DMS79 (cell line): ENCODE results near the gene ZNF532.
"Not testable (repeated sequence)": the region's sequence is repeated elsewhere in the genome, so short reads cannot be mapped to it uniquely, and the experiment has no call there.

Experiments used
- DNase-seq: peaks from one replicate; lab custom pipeline; 2025; lab: John Stamatoyannopoulos, UW

ZNF532 gene

DNA sequence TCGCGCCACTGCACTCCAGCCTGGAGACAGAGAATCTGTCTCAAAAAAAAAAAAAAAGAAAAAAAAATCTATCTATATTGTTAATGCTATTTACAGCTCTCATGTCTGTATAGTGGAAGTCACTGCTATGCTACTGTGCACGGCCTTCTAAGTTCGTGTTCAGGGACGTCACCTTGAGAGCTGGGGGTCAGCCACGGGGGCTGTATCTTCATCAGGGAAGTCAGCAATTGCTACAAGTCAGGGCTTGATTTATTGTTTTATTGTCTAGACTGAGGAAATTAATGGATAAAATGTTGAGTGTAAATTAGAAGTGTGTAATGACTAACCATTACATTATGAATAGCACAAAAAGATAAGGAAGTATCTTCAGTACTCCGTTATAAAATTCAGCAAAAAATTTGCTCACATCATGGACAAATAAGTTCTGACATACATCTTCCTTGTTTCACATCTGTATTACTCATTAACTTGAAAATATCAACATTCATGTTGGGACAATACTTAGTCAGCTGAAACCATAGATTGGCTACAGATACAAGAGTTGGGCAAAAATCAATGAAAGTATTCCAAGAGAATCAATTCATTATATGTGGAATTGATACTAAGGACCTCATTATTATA is 138.4 kb downstream of the ZNF532 start:
- no peak for DNase-seq

DNA sequence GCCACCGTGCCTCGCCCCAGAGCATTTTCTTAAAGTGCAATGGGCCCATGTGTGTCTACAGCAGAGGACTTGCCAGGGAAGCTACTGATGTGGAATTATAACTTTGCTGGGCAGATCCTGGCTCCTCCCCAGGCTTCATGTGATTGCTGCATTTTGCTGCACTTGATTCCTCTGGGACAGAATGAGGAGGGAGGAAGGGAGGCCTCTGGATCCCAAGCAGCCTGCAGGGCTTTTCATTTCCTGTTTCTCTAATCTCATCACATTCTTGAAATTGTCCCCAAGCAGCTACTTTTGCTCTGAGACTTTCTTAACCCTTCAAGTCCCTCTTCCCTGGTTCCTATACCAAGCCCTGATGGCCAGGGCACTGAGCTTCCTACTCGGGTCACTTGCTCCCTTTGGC is 140.6 kb downstream of the ZNF532 start:
- DNase-seq: no peak

DNA sequence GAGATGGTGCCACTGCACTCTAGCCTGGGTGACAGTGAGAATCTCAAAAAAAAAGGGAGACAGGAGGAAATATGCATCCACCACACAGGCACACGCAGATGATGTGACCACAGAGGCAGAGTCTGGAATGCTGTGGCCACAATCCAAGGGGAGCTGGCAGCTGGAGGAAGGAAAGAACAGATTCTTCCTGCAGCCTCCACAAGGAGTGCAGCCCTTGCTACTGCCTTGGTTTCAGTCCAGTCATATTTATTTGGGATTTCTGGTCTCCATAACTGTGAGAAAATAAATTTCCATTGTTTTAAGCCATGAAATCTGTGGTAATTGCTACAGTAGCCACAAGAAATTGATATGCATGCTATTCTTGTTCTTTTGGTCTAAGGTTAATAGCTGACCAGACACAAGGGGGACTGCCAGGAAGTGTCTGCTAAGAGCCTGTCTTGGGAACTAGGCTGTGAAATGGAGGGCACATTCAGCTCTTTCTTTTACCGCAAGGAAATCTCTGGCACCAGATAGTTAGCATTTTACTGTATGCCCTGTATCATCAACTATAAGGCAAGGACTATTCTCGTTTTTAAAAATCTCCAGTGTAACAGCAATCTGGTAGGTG is 141.9 kb downstream of the ZNF532 start:
- no peak for DNase-seq

DNA sequence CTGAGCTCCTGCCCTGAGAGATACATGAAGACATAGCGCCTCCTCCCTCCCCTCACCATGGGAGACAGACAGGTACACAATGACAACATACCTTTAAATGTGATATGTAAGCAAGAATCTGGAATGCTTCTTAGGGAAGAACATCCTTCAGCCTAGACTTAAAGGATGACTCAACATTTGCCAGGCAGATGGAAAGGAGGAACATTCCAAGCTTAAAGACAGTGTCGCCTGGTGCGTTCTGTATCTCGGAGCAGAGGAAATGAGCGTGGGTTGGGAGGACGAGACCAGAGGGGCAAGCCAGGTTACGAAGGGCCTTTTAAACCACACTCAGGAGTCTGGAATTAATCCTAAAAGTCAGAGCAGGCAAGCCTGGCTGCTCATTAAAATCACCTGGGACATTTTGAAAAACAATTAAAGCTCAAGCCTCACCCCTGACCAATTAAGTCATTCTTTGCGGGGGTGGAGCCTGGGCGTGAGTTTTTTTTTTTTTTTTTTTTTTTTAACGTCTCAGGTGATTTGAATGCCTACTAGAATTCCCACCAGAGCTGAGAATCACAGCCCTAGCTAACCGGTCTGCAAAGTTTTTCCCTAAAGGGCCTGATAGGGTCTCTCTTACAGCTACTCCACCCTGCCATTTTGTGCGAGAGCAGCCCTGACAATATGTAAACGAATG is 143.8 kb downstream of the ZNF532 start:
- DNase-seq: no peak

DNA sequence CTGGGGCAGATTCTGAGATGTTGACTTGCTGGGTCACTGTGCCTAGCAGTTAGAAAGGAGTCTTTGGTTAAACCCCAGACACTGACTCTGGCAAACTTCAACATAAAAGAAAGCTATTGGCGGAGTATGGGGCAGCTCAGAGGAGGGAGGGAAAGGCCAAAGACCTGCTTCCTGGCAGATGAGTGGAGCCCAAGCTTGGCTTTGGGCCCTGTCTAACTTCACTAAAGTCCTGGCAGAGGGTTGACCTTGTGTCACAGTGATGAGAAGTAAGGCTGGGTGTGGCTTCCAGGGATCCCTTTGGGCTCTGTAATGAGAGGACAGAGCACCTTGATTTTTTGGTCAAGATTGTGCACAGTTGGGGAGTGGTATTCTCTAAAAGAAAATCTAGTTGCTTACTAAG is 145.2 kb downstream of the ZNF532 start:
- DNase-seq: no peak

DNA sequence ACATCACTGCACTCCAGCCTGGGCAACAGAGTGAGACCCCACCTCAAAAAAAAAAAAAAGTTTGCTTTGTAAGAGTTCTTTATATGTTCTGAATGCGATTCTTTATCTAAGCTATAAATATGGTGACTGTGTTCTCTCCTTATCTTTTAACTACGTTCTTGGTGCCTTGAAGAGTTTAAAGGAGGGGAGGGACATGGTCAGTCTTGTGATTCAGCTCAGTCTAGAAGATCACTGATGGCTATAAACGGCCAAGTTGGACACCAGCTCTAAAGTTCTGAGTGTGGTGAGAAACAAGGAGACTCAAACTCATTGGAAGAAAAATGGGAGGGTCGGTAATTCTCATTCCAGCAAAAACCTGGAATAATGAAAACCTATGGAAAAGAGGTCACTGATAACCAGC is 146.6 kb downstream of the ZNF532 start:
- DNase-seq: no peak

DNA sequence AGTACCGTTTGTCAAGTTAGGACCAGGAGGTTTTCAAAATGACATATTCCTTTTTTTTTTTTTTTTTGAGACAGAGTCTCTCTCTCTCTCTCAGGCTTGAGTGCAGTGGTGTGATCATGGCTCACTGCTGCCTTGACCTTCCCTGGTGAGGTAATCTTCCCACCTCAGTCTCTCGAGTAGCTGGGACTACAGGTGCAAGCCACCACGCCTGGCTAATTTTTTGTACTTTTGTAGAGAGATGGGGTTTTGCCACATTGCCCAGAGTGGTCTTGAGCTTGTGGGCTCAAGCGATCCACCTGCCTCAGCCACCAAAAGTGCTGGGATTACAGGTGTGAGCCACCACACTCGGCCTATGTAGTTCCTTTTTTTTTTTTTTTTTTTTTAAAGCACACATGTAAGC is 147.1 kb downstream of the ZNF532 start:
- no peak for DNase-seq

DNA sequence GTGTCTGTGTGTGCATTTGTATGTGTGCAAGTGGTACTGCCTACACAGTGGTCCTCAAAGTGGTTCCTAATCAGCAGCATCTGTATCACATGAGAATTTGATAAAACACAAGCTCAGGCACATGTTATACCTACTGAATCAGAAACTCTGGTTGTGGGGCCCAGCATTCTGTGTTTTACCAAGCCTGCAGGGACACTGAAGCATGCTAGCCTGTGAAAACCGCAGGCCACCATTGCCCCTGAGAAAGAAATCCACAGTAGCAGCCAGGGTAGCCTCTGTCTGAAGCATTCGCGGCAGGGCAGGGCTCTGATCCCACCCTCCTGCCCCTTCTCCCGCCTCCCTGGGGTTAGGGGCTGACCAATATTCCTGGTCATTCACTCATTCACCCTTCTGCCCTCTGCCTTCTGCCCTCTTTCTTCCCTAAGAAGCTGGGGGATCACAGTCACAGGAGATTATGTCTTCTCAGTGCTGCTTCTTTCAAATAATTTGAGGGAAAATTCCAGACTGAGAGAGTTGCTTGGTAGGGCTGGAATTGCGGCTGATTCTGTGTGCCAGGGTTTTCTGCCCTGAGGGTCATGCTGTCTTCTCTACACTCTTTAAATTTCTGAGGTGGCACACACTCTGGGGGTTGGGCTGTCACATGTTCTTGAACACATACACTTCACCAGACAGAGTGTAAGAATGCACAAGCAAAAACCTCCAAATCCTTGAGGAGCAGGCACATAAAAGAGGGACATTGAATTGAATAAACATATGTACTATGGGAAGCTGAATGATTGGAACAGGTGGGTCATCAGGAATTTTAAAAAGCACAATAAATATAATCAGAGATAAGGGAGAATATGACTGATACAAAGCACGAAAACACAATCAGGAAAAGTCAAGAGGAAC is 148.4 kb downstream of the ZNF532 start:
- DNase-seq: no peak

DNA sequence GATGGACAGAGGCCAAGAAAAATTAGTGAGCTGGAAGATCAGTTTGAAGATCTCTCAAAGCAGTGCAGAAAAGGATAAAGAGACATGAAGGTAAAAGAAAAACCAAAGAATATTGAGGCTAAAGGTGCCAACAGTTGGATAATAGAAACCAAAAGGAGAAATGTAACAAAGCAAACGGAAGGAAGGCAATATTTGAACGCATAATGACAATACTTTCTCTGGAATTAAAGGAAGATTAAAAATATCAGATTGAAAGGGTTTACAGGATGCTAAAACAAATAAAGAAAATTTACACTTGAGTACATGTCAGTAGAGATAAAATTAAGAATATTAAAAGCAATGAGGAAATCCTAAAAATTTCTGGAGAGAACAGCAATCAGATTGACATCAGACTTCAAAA is 149.1 kb downstream of the ZNF532 start:
- DNase-seq: no peak

DNA sequence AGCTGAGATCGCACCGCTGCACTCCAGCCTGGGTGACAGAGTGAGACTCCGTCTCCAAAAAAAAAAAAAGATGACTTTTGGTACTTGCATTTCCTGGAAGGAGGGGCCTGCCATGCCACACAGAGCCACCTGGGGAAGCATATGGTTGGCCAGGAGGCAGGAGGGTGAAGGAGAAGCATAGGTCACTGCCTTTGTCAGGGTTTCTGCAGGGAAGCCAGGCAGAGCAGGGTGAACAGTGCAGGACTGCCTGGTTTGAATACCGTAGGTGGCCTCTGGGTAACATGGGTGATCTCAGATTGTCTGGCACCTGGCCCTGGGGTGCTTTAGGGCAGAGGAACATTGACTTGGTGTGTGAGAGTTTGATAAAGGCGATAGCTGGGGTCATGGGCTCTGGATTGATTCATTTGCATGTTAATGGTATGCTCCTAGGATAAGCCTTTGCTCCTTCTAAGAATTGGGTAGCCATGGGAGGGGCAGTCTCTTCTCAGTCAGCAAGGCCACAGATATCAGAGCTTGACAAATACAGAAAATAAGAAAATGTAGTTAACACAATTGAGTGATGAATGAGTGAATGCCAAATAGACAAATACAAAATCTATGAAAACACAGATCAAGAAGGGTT is 151.0 kb downstream of the ZNF532 start:
- DNase-seq: no peak

DNA sequence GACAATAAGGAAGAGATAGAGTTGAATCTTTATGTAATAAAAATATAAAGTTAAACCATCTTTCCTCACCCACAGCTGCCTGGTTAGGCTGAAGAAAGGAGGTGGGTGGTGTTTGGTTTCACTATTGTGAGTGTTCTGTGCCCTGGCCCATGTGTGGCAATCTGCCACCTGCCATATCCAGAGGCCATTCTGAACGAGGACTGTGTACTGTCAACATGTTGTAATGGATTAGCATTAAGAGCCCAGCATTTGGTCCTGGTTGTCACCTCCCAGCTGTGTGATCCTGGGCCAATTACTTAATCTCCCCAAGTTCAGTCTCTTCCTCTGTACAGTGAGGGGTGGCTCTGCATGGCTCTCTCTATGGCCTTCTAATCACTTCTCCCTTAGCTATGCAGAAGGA is 156.8 kb downstream of the ZNF532 start:
- no peak for DNase-seq

DNA sequence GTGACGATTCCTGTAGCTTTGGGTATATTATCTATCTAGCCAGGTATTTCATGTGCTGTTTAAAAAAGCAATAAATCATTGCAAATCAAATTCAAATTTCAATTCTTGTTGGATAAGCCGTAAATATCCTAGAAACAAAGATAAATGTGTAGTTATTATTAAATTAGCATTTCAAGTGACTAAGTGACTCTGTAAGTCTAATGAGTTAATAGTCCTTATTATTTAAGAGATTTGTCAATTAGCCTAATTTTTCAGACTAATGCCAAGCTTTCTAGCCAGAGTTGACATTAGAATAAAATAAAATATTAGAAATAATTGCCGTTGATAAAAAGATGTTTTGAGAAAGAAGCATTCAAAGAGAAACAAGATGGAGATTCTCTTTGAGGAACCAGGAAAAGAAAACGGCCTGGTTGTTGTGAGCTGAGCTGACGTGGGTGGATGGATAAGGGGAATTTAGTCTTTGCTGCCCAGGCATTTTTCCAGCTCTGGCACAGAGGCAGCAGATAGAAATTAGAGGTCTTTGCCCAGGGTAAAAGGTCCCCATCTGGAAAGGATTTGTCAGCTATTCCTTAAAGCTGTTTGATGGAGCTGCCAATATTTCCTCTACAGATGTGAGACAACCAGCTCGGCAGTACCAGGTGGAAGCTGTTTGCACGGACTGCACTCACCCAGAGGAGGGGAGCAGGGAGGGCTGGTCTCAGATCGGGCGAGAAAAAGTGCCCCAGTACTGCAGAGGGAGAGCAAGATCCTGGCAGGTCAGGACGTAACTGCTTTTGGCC is 157.7 kb downstream of the ZNF532 start:
- no peak for DNase-seq

DNA sequence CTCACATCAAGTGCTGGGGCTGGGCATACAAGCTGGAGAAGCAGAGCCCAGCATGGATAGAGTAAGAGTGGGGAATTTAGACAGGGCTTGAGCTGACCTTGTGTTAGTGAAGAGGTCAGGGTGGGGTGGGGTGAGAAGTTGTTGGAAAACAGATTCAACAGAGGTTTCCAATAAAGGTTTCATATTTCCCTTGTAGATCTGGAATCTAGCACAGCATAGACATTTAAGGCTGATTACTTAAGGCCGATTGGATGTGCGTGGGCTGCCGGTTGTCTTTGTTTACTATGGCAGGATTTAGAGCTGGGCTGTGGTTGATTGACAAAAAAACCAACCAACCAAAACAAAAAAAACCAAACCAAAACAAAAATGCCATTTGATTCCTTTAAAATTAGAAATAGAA is 160.2 kb downstream of the ZNF532 start:
- DNase-seq: no peak

DNA sequence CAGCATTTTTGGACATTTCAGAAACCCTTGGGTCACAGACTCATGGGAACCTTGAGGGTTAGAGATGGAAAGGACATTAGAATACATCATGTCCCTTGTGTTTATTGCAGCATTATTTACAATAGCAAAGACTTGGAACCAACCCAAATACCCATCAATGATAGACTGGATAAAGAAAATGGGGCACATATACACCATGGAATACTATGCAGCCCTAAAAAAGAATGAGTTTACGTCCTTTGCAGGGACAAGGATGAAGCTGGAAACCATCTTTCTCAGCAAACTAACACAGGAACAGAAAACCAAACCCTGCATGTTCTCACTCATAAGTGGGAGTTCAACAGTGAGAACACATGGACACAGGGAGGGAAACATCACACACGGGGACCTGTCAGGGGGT is 160.9 kb downstream of the ZNF532 start:
- DNase-seq: not testable (repeated sequence)

DNA sequence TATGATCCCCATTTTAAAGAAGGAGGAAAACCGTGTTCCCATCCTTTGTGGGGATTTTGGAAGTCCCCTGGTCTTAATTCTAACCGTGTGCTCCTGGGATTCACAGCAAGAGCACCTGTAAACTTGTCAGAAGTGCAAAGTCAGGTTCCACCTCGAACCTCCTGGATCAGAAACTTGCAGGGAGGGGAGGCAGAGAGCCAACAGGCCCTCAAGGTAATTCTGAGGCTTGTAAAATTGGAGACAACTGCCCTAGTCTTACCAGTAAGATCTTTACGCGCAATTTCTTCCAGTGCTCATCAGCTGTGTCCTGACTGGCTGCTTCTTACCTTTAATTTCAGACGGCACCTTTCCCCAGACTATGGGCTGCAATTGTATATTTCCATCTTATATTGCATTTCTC is 161.7 kb downstream of the ZNF532 start:
- no peak for DNase-seq

DNA sequence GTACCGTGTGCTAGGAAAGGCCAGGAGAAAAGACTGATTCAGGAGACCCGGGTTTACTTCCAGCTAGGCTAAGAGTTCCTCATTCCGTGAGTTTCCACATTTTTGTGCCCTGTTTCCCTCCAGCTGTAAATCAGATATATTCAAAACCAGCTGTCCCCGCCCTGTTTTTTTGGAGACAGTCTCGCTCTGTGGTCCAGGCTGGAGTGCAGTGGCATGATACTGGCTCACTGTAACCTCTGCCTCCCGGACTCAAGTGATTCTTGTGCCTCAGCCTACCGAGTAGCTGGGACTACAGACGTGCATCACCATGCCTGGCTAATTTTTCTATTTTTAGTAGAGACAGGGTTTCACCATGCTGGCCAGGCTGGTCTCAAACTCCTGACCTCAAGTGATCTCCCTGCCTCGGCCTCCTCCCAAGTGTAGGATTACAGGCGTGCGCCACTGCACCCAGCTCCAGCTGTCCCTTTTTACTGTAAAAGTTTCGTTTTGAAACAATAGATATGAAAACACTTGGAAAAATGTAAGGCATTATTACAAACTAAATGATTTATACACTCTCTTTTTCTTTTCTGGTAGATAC is 162.2 kb downstream of the ZNF532 start:
- no peak for DNase-seq

DNA sequence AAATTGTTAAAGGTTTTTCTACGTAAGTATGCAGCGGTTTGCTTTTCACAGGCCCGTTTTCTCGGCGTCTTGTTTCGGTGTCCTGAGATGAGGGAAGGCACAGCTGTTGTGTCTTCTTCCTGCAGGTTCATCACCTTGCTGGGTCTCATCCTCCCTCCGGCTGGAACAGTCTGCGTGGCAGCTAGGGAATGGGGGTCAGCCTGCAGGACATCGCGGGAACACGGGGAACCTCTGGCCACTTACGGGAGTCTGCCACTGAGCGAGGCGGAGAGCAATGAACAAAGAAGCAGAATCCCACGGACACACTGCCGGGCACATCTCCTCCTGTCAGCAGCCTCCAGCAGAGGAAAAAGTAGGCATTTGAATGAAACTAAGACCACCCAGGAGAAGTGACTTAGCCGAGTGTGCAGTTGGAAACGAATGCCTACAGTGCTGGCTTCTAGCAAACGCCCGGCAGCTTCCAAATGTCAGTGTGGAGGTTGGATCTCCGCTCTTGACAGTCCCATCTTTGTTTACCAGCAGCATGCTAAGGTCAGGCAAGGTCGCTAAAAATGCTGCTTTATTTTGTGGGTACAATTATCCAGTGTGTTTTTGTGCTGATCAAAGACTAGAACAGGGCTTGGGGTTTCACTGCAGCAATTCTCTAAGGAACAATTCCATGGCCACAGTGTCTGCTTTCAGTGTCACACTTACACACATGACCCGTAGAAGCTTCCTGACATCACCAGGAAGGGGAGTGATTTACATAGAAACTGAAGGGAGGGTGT is 165.2 kb downstream of the ZNF532 start:
- no peak for DNase-seq

DNA sequence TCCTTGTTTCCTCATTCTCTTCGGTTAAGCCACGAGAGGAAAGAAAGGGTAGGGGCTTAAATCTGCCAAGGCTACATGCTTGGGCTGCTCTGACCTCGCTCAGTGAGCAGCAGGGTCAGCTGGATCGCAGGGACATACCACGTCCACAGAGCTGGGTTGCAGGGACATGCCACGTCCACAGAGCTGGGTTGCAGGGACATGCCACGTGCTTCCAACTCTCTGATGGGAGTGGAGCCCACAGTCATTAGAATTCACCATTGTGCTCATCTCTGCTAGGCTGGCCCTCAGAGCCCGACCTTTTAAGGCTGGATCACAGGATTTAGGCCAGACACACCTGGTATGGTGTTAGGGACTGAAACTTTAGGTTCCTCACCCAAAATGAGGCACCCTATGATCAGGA is 167.6 kb downstream of the ZNF532 start:
- no peak for DNase-seq

DNA sequence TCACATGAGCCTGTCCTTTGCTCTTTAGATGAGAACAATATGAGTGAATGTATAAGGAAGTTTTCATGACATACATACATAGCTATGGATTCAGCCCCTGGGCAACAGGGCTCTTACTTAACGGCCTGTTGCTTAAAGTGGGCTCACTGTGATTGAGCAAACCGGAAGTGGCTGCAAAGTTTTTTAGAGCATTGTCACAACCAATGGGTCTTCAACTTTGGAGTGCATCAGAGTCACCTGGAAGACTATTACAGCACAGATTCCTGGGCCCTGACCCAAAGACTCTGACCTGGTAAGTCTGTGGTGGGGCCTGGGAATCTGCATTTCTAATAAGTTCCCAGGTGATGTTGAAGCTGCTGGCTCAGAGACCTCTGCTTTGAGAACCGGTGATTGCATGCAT is 168.7 kb downstream of the ZNF532 start:
- DNase-seq: no peak

DNA sequence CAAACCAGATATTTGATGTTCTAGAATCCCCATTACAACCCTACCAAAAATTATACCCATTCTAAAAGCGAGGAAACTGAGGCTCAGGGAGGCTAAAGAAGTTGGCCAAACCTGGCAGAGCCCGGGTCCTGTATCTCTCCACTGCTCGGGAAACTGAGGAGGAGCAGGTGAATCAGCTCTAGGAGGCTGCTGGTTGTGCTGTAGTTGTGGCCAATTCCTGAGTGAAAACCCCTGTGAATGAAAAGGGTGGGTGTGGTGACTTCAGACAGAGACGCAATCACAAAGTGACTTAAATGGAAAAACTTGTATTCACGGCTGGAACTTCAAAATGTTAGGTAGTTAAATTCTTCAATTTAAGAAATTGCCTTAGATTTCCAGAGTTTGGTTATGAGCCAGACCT is 169.3 kb downstream of the ZNF532 start:
- DNase-seq: no peak
